B cell (primary cell): ENCODE results near the gene NBAS.

Experiments used
- EZH2 ChIP-seq: IDR thresholded peaks from 2 replicates; pipeline ENCODE4 v1.6.1; 2012; ENCODE audit warnings: borderline replicate concordance, low read depth, mild to moderate bottlenecking, moderate library complexity, low read length; ENCODE audit not compliant: insufficient read depth, poor library complexity, severe bottlenecking
- TF ChIP-seq, protein P1 (sequence below): fragments of 200-600 bp; IDR thresholded peaks from one replicate; pipeline ENCODE4 v1.8.0; 2022; ENCODE audit warnings: antibody characterized with exemption, mild to moderate bottlenecking

- TF ChIP-seq, protein P1, sequence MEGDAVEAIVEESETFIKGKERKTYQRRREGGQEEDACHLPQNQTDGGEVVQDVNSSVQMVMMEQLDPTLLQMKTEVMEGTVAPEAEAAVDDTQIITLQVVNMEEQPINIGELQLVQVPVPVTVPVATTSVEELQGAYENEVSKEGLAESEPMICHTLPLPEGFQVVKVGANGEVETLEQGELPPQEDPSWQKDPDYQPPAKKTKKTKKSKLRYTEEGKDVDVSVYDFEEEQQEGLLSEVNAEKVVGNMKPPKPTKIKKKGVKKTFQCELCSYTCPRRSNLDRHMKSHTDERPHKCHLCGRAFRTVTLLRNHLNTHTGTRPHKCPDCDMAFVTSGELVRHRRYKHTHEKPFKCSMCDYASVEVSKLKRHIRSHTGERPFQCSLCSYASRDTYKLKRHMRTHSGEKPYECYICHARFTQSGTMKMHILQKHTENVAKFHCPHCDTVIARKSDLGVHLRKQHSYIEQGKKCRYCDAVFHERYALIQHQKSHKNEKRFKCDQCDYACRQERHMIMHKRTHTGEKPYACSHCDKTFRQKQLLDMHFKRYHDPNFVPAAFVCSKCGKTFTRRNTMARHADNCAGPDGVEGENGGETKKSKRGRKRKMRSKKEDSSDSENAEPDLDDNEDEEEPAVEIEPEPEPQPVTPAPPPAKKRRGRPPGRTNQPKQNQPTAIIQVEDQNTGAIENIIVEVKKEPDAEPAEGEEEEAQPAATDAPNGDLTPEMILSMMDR, result no peak
- TF ChIP-seq EZH2, result no peak
Measured at GRCh38 chr2:15486770-15487169, 74.4 kb downstream of the NBAS start.
